ENCODE results near the gene CNOT9. TPM values are rescaled to one million over a fixed set of nuclear protein-coding genes. Genes with fewer than 3 reads are reported as not detected.

The CNOT9 gene
- total and polyA plus RNA-seq, 10 of the 15 experiments (the other 5 are each of a cell fraction or from before 2014, with no cell fraction given), result 51.0 to 172 (median 98.2) TPM

- TF ChIP-seq REST (IDR thresholded peaks at IDR 0.05; ENCODE audit: low read depth, low read length) (peak; percentile 21; the same call in 1 of the 2 replicates), MXI1 (IDR thresholded peaks at IDR 0.05; ENCODE audit: low read depth, low read length) (peak; percentile 21), NFXL1 (IDR thresholded peaks at IDR 0.05; ENCODE audit: borderline replicate concordance) (no peak), EZH2 (IDR thresholded peaks at IDR 0.05; ENCODE audit: borderline replicate concordance, control insufficient read depth, low read depth, low read length) (no peak), CTCF (IDR thresholded peaks at IDR 0.05 in 2 of 3, conservative IDR thresholded peaks at IDR 0.05 in 1 of 3; ENCODE audit: control insufficient read depth in 2 of 3, extremely low read depth in 1 of 3, insufficient read depth in 1 of 3, low read depth in 3 of 3, low read length in 3 of 3) (no peak), POLR2AphosphoS2 (IDR thresholded peaks at IDR 0.05; ENCODE audit: low read depth, low read length) (peak; percentile 30; the same call in 1 of the 2 replicates), NFYA (IDR thresholded peaks at IDR 0.05; ENCODE audit: borderline replicate concordance, low read depth, low read length) (no peak), RAD21 (IDR thresholded peaks at IDR 0.05; ENCODE audit: insufficient read depth, low read depth, low read length) (no peak), RBBP5 (conservative IDR thresholded peaks at IDR 0.05) (no peak), JUND (IDR thresholded peaks at IDR 0.05; ENCODE audit: low read depth, low read length) (no peak), TCF12 (IDR thresholded peaks at IDR 0.05; ENCODE audit: low read depth, low read length) (0 out of 2 replicates have a peak, but pooled peaks have one; percentile 21), SREBF2 (IDR thresholded peaks at IDR 0.05; ENCODE audit: low read length) (no peak), WRNIP1 (IDR thresholded peaks at IDR 0.05; ENCODE audit: borderline replicate concordance, low read depth, low read length) (no peak), SUPT20H (IDR thresholded peaks at IDR 0.05; ENCODE audit: borderline replicate concordance, control insufficient read depth, low read depth, low read length) (no peak), ZBED1 (IDR thresholded peaks at IDR 0.05; ENCODE audit: borderline replicate concordance) (no peak), ZSCAN29 (IDR thresholded peaks at IDR 0.05) (no peak), E2F8 (IDR thresholded peaks at IDR 0.05; ENCODE audit: low read depth, partially characterized antibody) (peak; percentile 99), NFYB (IDR thresholded peaks at IDR 0.05; ENCODE audit: insufficient read depth, low read depth, low read length) (0 out of 2 replicates have a peak, but pooled peaks have one; percentile 11), IRF5 (IDR thresholded peaks at IDR 0.05; ENCODE audit: borderline replicate concordance) (no peak; the same call in 1 of the 2 replicates)
Measured at GRCh38 chr2:218568190-218569037, at the start of gene CNOT9, which contains the start of gene USP37 (continued).

All from GM12878 (cell line).